ENCODE results near the gene FUT6.

Gene FUT6

DNA sequence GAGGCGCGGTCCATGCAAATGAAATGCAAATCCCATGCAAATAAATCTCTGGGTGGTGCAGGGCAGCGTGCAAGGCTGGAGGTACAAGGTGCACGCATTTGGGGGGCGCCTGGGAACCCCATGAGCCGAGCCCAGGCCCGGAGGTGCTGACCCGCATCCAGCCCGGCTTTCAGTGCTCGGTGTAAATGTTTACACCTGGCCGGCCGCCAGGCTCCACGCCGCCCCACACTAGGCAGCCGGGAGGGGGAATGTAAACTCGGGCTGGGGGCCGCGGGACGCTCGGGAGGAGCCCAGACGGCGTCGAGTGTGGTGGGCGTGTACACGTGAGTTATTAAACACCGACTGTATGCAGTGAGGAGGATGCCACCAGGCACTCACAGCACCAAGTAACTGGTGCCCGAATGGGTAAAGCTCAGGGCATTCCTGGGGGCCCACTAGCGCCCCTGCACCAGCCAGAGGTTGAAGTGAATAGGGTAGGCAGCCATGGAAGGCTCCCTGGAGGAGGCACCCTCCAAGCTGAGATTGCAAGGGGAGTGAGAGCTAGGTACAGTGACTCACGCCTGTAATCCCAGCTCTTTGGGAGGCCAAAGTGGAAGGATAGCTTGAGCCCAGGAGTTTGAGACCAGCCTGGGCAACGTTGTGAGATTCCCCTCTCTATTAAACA, 17.2 kb downstream of the FUT6 start:
- TF ChIP-seq, protein P1, sequence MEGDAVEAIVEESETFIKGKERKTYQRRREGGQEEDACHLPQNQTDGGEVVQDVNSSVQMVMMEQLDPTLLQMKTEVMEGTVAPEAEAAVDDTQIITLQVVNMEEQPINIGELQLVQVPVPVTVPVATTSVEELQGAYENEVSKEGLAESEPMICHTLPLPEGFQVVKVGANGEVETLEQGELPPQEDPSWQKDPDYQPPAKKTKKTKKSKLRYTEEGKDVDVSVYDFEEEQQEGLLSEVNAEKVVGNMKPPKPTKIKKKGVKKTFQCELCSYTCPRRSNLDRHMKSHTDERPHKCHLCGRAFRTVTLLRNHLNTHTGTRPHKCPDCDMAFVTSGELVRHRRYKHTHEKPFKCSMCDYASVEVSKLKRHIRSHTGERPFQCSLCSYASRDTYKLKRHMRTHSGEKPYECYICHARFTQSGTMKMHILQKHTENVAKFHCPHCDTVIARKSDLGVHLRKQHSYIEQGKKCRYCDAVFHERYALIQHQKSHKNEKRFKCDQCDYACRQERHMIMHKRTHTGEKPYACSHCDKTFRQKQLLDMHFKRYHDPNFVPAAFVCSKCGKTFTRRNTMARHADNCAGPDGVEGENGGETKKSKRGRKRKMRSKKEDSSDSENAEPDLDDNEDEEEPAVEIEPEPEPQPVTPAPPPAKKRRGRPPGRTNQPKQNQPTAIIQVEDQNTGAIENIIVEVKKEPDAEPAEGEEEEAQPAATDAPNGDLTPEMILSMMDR (conservative IDR thresholded peaks at IDR 0.05; ENCODE audit: low read depth, low read length): no peak

DNA sequence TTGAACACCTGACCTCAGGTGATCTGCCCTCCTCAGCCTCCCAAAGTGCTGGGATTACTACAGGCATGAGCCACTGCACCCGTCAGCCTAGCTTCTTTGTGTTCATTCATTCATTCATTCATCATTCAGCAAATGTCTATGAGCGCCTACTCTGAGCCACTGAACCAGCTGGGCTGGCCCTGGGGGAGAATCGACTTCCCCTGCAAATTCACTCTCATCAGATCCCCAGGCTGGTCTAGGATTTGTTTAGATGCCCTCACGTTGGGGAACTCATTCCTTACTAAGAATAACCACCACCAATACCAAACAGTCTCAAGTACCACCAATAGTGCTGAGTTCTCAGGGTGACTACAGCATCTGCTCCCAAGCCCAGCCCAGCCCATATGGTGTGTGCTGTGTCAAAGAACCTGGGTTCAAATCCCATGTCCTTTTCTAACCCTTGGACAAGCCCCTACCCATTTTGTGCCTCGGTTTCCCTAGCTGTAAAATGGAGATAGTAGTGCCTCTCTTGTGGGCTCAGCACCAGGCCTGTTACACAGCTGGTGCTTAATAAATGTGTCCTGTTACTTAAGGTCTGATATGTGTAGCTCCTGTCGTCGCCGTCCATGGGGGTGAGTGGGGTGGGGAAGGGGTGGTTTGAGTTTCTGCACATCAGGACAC, 17.9 kb downstream of the FUT6 start:
- no peak overlapping the region for H3K4me3 ChIP-seq (ENCODE audit: low read depth, low read length)
- DNase-seq (ENCODE audit: low read depth): no peak
- TF ChIP-seq, protein P1 (conservative IDR thresholded peaks at IDR 0.05; ENCODE audit: low read depth, low read length): no peak

More for the DNA sequence above, 17.2 kb downstream of the FUT6 start:
- no peak for DNase-seq (ENCODE audit: low read depth)
- no peak overlapping the region for H3K4me3 ChIP-seq (ENCODE audit: low read depth, low read length)

DNA sequence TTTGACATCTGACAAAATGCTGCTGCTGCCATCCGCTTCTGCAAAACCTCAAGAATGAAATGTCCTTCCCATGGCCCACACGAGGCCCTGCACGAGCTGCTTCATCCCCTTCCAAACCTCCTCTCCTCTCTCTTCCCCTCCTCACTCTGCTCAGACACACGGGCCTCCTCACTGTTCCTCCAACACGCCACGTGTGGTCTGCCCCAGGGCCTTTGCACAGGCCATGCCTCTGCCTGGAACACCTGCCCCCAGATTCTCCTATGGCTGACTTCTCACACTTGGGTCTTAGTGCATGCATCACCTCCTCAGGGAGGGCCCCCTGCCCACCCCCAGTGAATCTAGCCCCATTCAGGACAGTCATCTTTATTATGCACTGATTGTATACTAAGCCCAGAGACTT, 18.7 kb downstream of the FUT6 start:
- no peak for DNase-seq (ENCODE audit: low read depth)
- no peak overlapping the region for H3K4me3 ChIP-seq (ENCODE audit: low read depth, low read length)
- TF ChIP-seq, protein P1 (conservative IDR thresholded peaks at IDR 0.05; ENCODE audit: low read depth, low read length): no peak

DNA sequence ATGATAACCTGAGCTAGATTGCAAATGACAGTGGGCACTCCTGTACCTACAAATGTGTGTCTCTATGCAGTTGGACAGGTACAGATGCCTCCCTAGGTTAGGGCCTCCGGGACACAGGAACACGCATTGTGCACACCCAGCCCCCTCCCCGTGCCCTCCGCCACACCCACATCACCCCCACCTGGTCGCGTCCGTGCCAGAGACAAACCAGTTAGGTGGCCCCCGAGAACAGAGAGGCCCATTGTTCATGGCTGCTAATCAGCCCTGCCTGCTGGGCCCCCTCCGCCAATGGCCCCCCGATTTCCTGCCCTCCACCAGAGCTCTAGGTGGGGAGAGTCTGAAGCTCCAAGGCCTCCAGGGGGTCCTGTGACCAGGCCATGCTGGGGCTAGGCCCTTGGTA, 20.9 kb downstream of the FUT6 start:
- TF ChIP-seq, protein P1 (conservative IDR thresholded peaks at IDR 0.05; ENCODE audit: low read depth, low read length): no peak
- no peak for DNase-seq (ENCODE audit: low read depth)
- H3K4me3 ChIP-seq (ENCODE audit: low read depth, low read length): no peak overlapping the region

GRCh38 chr19:5817218-5817617, 22.3 kb downstream of the FUT6 start:
- DNase-seq (ENCODE audit: low read depth): no peak
- TF ChIP-seq, protein P1 (conservative IDR thresholded peaks at IDR 0.05; ENCODE audit: low read depth, low read length): no peak
- H3K4me3 ChIP-seq (ENCODE audit: low read depth, low read length): no peak overlapping the region

GRCh38 chr19:5814852-5815246, 24.7 kb downstream of the FUT6 start:
- no peak overlapping the region for H3K4me3 ChIP-seq (ENCODE audit: low read depth, low read length)
- TF ChIP-seq, protein P1 (conservative IDR thresholded peaks at IDR 0.05; ENCODE audit: low read depth, low read length): no peak
- no peak for DNase-seq (ENCODE audit: low read depth)
